ENCODE results near the gene CACNA1I. TPM values are rescaled to one million over a fixed set of nuclear protein-coding genes. Genes with fewer than 3 reads are reported as not detected.

Gene CACNA1I
- total RNA-seq, 1 donor from 2014 or later: 0.02 TPM

DNA sequence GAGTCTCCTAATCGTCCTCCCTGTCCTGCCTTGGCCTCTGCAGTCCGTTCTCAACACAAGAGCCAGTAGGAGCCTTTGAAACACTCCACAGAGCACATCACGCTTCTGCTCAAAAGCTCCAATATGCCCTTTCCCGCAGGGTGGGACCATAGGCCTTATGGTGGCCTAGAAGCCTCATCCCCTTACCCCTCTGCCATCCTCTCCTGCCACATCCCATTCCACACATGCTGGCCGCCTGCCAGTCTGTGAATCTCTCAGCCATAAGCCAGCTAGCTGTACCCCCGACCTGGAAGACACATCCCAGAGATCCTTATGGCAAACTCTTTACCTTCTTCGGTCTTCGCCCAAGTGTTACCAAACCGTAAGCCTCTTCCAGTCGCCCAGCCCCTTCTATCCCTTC lies 165.2 kb downstream of the CACNA1I start:
- peaks cover 38% of the 10 kb centered on the region for H3K27me3 Mint-ChIP-seq (ENCODE audit: low read depth)
- no peak overlapping the region for H3K4me3 Mint-ChIP-seq (ENCODE audit: unreplicated experiment)
- no peak overlapping the region for H3K27ac Mint-ChIP-seq (ENCODE audit: unreplicated experiment)
- peaks cover 2% of the 10 kb centered on the region for H3K36me3 Mint-ChIP-seq (ENCODE audit: low read depth)
- TF ChIP-seq CTCF (IDR thresholded peaks at IDR 0.05): no peak
- DNase-seq (ENCODE audit: low spot score): no peak
- H3K4me1 Mint-ChIP-seq (ENCODE audit: low read depth): no peaks in the 10 kb centered on the region
- H3K9me3 Mint-ChIP-seq (ENCODE audit: low read depth): peaks cover 7% of the 10 kb centered on the region

- Mint-ChIP-seq H3K27ac (ENCODE audit: unreplicated experiment) (no peak overlapping the region), H3K27me3 (ENCODE audit: low read depth) (peaks cover 38% of the 10 kb centered on the region), H3K9me3 (ENCODE audit: low read depth) (peaks cover 7% of the 10 kb centered on the region), H3K4me3 (ENCODE audit: unreplicated experiment) (no peak overlapping the region), H3K36me3 (ENCODE audit: low read depth) (peaks cover 2% of the 10 kb centered on the region), H3K4me1 (ENCODE audit: low read depth) (no peaks in the 10 kb centered on the region)
- DNase-seq (ENCODE audit: low spot score): no peak
- TF ChIP-seq CTCF (IDR thresholded peaks at IDR 0.05): no peak
Observed at GRCh38 chr22:39738746-39739145, 168.2 kb downstream of the CACNA1I start.

Other genes starting within 250 kb of the CACNA1I start
- 15.0 to 18.4 TPM (median 16.5 TPM) in 3 replicates for gene SYNGR1, start 220.8 kb upstream of the CACNA1I start, total RNA-seq
- gene TAB1, start 171.0 kb upstream of the CACNA1I start, total RNA-seq: 17.1 to 24.5 TPM (median 21.3 TPM) in 3 replicates
- 3.6 to 6.4 TPM (median 6.1 TPM) in 3 replicates for gene MGAT3, start 113.7 kb upstream of the CACNA1I start, total RNA-seq
- 22.7 to 24.0 TPM (median 23.0 TPM) in 3 replicates for gene MIEF1, start 68.5 kb upstream of the CACNA1I start, total RNA-seq
- 128 to 541 TPM (median 513 TPM) in 3 replicates for gene ATF4, start 50.2 kb upstream of the CACNA1I start, total RNA-seq
- gene RPS19BP1, start 38.0 kb upstream of the CACNA1I start, total RNA-seq: 44.1 to 52.3 TPM (median 47.9 TPM) in 3 replicates